Ovary (tissue), 9 donors: ENCODE results near the gene TPD52L2. TPM values are rescaled to one million over a fixed set of nuclear protein-coding genes. Genes with fewer than 3 reads are reported as not detected.

Experiments used
- DNase-seq, 5 donors: peaks; one replicate each; pipeline ENCODE4 v3.0.0-alpha.2; 2019 to 2020
- H3K27ac ChIP-seq, 2 donors: fragments of 200-600 bp; one replicate each; pipeline versions ENCODE4 v1.5.1 to v1.8.0; 2019 to 2022
- H3K27me3 ChIP-seq: fragments of 200-600 bp; one replicate; pipeline ENCODE4 v1.8.0; 2022
- H3K36me3 ChIP-seq: fragments of 200-600 bp; sonication (generic); one replicate; pipeline ENCODE4 v1.5.1; 2019
- H3K4me1 ChIP-seq: one replicate; pipeline ENCODE4 v1.8.1; 2013; ENCODE audit warnings: mild to moderate bottlenecking, moderate library complexity; ENCODE audit not compliant: insufficient read depth
- H3K4me3 ChIP-seq: fragments of 200-600 bp; sonication (generic); one replicate; pipeline ENCODE4 v1.5.1; 2017
- H3K9me3 ChIP-seq, 2 donors: fragments of 200-600 bp in 1 of 2; sonication (generic) in 1 of 2; one replicate each; pipeline versions ENCODE4 v1.5.1 to v1.8.1; 2013 to 2019; ENCODE audit warnings: mild to moderate bottlenecking in 1 of 2, moderate library complexity in 1 of 2
- EP300 ChIP-seq: sonication (generic); formaldehyde crosslinking; IDR thresholded peaks from one replicate; pipeline ENCODE4 v1.6.1; 2017; ENCODE audit warnings: antibody characterized with exemption
- POLR2A ChIP-seq: fragments of 450-650 bp; IDR thresholded peaks from one replicate; pipeline ENCODE4 v1.6.1; 2017; ENCODE audit warnings: antibody characterized with exemption, mild to moderate bottlenecking, moderate library complexity
- WGBS, 3 donors: extraction: QIAGEN DNeasy Blood & Tissue Kit in 1 of 3; methylation state at CpG; one replicate each; pipeline versions ENCODE4 v1.1.5 to v1.1.7; 2013 to 2017; 5-methylcytosine and 5-hydroxymethylcytosine counted together
- intact Hi-C, 4 donors: fragments of 100-400 bp; cut with DNase I; formaldehyde crosslinking; loops; one replicate each; pipeline versions ENCODE4 v1.11.0 to v1.15.1; 2022 to 2023
- microRNA counts: library from miRNA; unstranded; fragments of <30 nt; microRNA quantifications from one replicate; lab custom pipeline; 2016
- microRNA-seq, 3 donors: library from miRNA; unstranded; fragments of <30 nt; microRNA quantifications; one replicate each; pipeline versions ENCODE4 to v1.2.0, GENCODE V29; 2019 to 2020
- polyA plus RNA-seq, 2 donors: library from polyadenylated mRNA; stranded (reverse); fragments of 200-250 nt in 1 of 2; fragments of 350-450 nt in 1 of 2; fragmentation: Illumina TruSeq in 1 of 2; extraction: RNeasy Lipid Tissue Mini Kit (QIAGEN cat#74804) in 1 of 2; gene quantifications; one replicate each; pipeline ENCODE4 v1.2.3, GENCODE V29; 2013 to 2014
- small RNA-seq: library from RNA; depleted of rRNA; stranded (forward); fragments of <200 nt; gene quantifications from one replicate; pipeline ENCODE3, GENCODE V24; 2016
- total RNA-seq, 7 donors: library from RNA; depleted of rRNA in 2 of 7; stranded (reverse); fragments of >200 nt in 2 of 7; fragmentation: NEBNext Ultra II Directional in 3 of 7; extraction: Animal tissue kit (Norgen Biotek cat#: 25700) in 3 of 7; gene quantifications; one replicate each; pipeline versions ENCODE4 v1.1.0 to v1.2.4, GENCODE V29; 2016 to 2023
- TF ChIP-seq, protein P1 (sequence below), 3 donors: fragments of 450-650 bp in 2 of 3; fragments of 200-600 bp in 1 of 3; IDR thresholded peaks; one replicate each; pipeline versions ENCODE4 v1.5.1 to v1.8.0; 2016 to 2022; ENCODE audit warnings: antibody characterized with exemption in 3 of 3, mild to moderate bottlenecking in 1 of 3
- donor health status: DM: no; HTN: no; CAD: no; lungs with moderate emphysema.
- donor health status: DM: no; HTN: no; CAD: no.
- donor health status: Bipolar disorder and iron deficiency.
- donor health status: DM: yes; HTN: yes; CAD: no.
- donor health status: DM: no; HTN: no; CAD: no.
- donor health status: DM: yes; HTN: yes; CAD: no.

TPD52L2 gene
- total and polyA plus RNA-seq, 9 donors = 51.5 to 78.9 (median 70.4) TPM

DNA sequence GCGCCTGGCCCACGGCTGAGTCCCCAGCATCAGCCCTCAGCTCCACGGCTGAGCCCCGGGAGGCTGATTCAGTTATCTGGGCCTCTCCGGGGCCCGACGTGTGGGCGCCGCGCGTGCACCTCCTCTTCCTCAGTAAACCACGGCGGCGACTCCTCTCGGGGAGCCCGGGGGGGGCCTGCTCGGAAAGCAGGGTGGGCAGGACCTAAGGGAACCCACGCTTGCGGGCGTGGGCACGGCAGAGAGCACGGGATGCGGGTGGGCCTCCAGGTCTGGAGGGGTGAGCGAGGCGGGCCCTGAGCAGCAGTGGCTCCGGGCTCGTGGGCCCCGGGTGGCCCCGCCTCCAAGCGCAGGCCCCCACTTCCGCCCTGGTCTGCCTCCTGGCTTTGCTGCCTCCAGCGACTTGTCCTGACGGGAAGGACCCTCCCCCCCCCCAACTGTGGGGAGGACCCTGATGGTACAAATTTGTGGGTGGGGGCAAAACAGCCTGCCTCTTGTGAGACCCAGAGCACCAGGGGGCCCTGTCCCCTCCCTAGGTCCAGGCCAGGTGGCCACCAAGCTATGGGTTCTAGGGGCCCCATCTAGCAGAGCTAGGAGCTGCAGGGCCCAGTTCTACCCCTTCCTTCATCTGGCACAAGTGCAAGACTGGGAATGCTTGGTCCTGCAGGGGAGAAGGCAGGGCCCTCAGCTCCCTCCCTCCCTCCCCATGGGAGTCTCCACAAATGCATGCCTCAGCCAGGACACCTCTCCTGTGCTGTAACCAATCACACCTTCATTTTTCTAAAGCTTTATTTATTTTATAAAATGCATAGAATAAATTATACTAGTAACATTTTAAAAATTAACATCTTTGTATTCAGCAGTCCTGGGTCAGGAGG, 74.2 kb downstream of the TPD52L2 start:
- DNase-seq = no peak
- H3K36me3 ChIP-seq = no peaks in the 10 kb centered on the region
- H3K4me3 ChIP-seq = no peak overlapping the region
- H3K9me3 ChIP-seq = no peaks in the 10 kb centered on the region
- TF ChIP-seq POLR2A = no peak
- TF ChIP-seq EP300 = no peak
- TF ChIP-seq, protein P1, sequence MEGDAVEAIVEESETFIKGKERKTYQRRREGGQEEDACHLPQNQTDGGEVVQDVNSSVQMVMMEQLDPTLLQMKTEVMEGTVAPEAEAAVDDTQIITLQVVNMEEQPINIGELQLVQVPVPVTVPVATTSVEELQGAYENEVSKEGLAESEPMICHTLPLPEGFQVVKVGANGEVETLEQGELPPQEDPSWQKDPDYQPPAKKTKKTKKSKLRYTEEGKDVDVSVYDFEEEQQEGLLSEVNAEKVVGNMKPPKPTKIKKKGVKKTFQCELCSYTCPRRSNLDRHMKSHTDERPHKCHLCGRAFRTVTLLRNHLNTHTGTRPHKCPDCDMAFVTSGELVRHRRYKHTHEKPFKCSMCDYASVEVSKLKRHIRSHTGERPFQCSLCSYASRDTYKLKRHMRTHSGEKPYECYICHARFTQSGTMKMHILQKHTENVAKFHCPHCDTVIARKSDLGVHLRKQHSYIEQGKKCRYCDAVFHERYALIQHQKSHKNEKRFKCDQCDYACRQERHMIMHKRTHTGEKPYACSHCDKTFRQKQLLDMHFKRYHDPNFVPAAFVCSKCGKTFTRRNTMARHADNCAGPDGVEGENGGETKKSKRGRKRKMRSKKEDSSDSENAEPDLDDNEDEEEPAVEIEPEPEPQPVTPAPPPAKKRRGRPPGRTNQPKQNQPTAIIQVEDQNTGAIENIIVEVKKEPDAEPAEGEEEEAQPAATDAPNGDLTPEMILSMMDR (IDR thresholded peaks at IDR 0.05) = no peak
- intact Hi-C loops = no loop called here
- no peak overlapping the region for H3K27ac ChIP-seq
- H3K27me3 ChIP-seq = no peaks in the 10 kb centered on the region
- no peaks in the 10 kb centered on the region for H3K4me1 ChIP-seq
- WGBS, 3 donors = 82 to 83% (median 82%) methylated on average over 26 to 33 of the region's 33 CpGs

DNA sequence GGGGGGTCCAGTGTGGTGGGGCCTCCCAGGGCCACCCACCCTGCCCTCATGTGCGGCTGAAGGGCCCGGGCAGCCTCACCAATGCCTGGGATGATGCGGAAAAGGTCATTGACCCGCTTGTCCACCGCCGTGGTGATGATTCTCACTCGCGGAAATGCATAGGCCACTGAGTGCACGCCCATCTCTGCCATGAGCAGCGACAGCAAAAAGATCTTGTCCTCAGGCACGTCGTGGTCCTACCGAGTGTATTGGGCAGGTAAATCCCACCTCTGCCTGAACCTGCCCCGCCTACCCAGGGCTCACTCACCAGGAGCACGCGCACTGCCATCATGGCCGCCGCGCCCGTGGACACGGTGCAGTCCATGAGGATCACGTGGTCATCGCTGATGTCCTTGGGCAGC, 75.0 kb downstream of the TPD52L2 start:
- TF ChIP-seq POLR2A (no peak), EP300 (no peak)
- TF ChIP-seq, protein P1 (IDR thresholded peaks at IDR 0.05) = no peak
- no peak overlapping the region for H3K4me3 ChIP-seq
- no peaks in the 10 kb centered on the region for H3K9me3 ChIP-seq
- H3K4me1 ChIP-seq = no peaks in the 10 kb centered on the region
- no peak overlapping the region for H3K27ac ChIP-seq
- DNase-seq = no peak
- intact Hi-C loops = no loop called here
- no peaks in the 10 kb centered on the region for H3K27me3 ChIP-seq
- 84 to 88% (median 85%) methylated on average over 23 of the region's 23 CpGs for WGBS, 3 donors
- no peaks in the 10 kb centered on the region for H3K36me3 ChIP-seq

DNA sequence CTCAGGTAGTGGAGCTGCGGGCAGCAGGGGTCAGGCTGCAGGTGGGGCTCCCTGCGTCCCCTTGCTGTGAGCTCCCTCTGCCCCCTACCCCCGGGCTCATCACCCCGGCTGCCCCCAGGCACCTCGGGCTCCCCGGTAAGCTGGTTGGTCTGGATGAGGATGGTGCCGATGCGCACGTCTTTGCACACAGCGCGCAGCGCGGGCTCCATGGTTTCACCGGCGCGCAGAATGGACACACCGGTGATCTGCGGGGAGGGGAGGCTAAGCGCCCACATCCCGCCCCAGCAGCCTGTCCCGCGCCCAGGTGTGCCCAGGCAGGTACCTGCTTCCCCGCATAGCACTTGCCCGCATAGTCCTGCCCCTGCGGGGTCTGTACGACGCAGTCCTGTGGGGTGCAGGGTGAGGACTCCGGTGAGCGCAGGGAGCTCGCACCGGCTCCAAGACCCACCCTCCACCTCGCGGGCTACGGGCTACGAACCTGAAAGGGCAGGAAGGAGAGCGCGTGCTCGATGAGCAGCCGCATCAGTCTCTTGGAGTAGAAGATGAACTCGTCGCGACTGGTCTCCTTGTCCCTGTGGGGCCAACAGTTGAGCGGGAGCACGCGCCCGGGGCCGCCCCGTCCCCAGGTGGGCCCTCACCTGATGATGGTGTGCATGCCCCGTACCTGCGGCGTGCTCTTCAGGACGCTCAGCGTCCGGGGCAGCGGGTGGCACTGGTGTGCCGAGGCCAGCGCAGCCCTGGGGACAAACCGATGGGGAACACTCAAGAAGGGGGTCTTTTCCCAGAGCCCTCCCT, 75.6 kb downstream of the TPD52L2 start:
- Histone ChIP-seq H3K27me3 (no peaks in the 10 kb centered on the region), H3K4me1 (no peaks in the 10 kb centered on the region), H3K27ac (no peak overlapping the region), H3K4me3 (no peak overlapping the region), H3K36me3 (no peaks in the 10 kb centered on the region), H3K9me3 (no peaks in the 10 kb centered on the region)
- peak in 1 of 5 donors; percentile 27 for DNase-seq
- TF ChIP-seq POLR2A = no peak
- TF ChIP-seq EP300 = no peak
- TF ChIP-seq, protein P1 (IDR thresholded peaks at IDR 0.05) = no peak
- 90 to 93% (median 91%) methylated on average over 54 to 58 of the region's 58 CpGs for WGBS, 3 donors
- intact Hi-C loops = no loop called here

MicroRNAs encoded within 50 kb of the gene (microRNA counts, 767-probe panel; counts per million panel counts)
- 530 counts per million, percentile 78 among the panel's probes with 10 or more counts for microRNA hsa-miR-1914-5p (lab: Ali Mortazavi, UCI)
- microRNA hsa-miR-941 (lab: Ali Mortazavi, UCI) = 530 counts per million, percentile 78 among the panel's probes with 10 or more counts

Small RNA genes lying within 50 kb of the gene (microRNA-seq; reads per million reads assigned to microRNA genes)
- 0 reads per million in 3 donors for gene MIR1914
- gene MIR941-1 = 0 reads per million in 3 donors
- gene MIR941-2 = 0 reads per million in 3 donors
- 0 reads per million in 3 donors for gene MIR941-3
- 0 reads per million in 3 donors for gene MIR941-4
- gene MIR941-5 = 0 reads per million in 3 donors

Small RNA genes lying within 50 kb of the gene (small RNA-seq; reads per million reads assigned to genes)
- gene MIR941-2 (not detected), gene MIR941-4 (not detected), gene MIR941-5 (not detected), gene RNU1-134P (not detected)

Other genes with a start within 250 kb of the TPD52L2 start
- 10 to 100 TPM in 3 of 7 donors, 1 to 10 TPM in 4; 9.1 to 14.7 (median 9.7) TPM for gene GMEB2, start 238.2 kb upstream of the TPD52L2 start, total RNA-seq
- 1 to 10 TPM; 4.1 to 8.6 TPM for gene GMEB2, start 238.2 kb upstream of the TPD52L2 start, polyA plus RNA-seq
- 10 to 100 TPM; 17.3 to 91.1 (median 58.7) TPM for gene STMN3, start 211.8 kb upstream of the TPD52L2 start, total RNA-seq
- gene STMN3, start 211.8 kb upstream of the TPD52L2 start, polyA plus RNA-seq = 10 to 100 TPM in 1 of 2 donors, 1 to 10 TPM in 1; 7.4 to 62.1 TPM
- gene RTEL1, start 207.0 kb upstream of the TPD52L2 start, total RNA-seq = 10 to 100 TPM; 17.0 to 44.2 (median 24.1) TPM
- gene RTEL1, start 207.0 kb upstream of the TPD52L2 start, polyA plus RNA-seq = 10 to 100 TPM in 1 of 2 donors, 1 to 10 TPM in 1; 6.2 to 11.9 TPM
- 1 to 10 TPM; 2.0 to 6.4 (median 4.1) TPM for gene TNFRSF6B, start 168.6 kb upstream of the TPD52L2 start, total RNA-seq
- 1 to 10 TPM in 1 of 2 donors, not detected in 1; 7.0 TPM for gene TNFRSF6B, start 168.6 kb upstream of the TPD52L2 start, polyA plus RNA-seq
- 10 to 100 TPM; 25.6 to 59.5 (median 47.4) TPM for gene ARFRP1, start 157.3 kb upstream of the TPD52L2 start, total RNA-seq
- gene ARFRP1, start 157.3 kb upstream of the TPD52L2 start, polyA plus RNA-seq = 10 to 100 TPM; 15.3 to 38.5 TPM
- gene ZGPAT, start 157.2 kb upstream of the TPD52L2 start, total RNA-seq = 10 to 100 TPM; 14.0 to 25.6 (median 18.9) TPM
- gene ZGPAT, start 157.2 kb upstream of the TPD52L2 start, polyA plus RNA-seq = 10 to 100 TPM in 1 of 2 donors, 1 to 10 TPM in 1; 1.7 to 26.4 TPM
- 10 to 100 TPM in 4 of 7 donors, 1 to 10 TPM in 3; 7.5 to 21.6 (median 13.7) TPM for gene LIME1, start 128.6 kb upstream of the TPD52L2 start, total RNA-seq
- gene LIME1, start 128.6 kb upstream of the TPD52L2 start, polyA plus RNA-seq = 10 to 100 TPM in 1 of 2 donors, under 1 TPM in 1; 0.15 to 15.6 TPM
- 100 to 1,000 TPM in 5 of 7 donors, 10 to 100 TPM in 2; 20.6 to 199 (median 104) TPM for gene SLC2A4RG, start 125.5 kb upstream of the TPD52L2 start, total RNA-seq
- gene SLC2A4RG, start 125.5 kb upstream of the TPD52L2 start, polyA plus RNA-seq = 10 to 100 TPM in 1 of 2 donors, 1 to 10 TPM in 1; 2.2 to 66.7 TPM
- gene ZBTB46, start 34.0 kb upstream of the TPD52L2 start, total RNA-seq = 10 to 100 TPM; 11.4 to 55.1 (median 35.2) TPM
- gene ZBTB46, start 34.0 kb upstream of the TPD52L2 start, polyA plus RNA-seq = 10 to 100 TPM in 1 of 2 donors, 1 to 10 TPM in 1; 4.1 to 12.2 TPM
- not detected for gene ABHD16B, start 3.8 kb upstream of the TPD52L2 start, total RNA-seq
- gene ABHD16B, start 3.8 kb upstream of the TPD52L2 start, polyA plus RNA-seq = under 1 TPM in 1 of 2 donors, not detected in 1; 0.57 TPM
- 10 to 100 TPM; 12.4 to 32.8 (median 26.5) TPM for gene DNAJC5, start 29.9 kb downstream of the TPD52L2 start, total RNA-seq
- 10 to 100 TPM; 11.1 to 12.3 TPM for gene DNAJC5, start 29.9 kb downstream of the TPD52L2 start, polyA plus RNA-seq
- 10 to 100 TPM; 32.0 to 58.6 (median 47.0) TPM for gene UCKL1, start 91.1 kb downstream of the TPD52L2 start, total RNA-seq
- gene UCKL1, start 91.1 kb downstream of the TPD52L2 start, polyA plus RNA-seq = 10 to 100 TPM in 1 of 2 donors, 1 to 10 TPM in 1; 6.6 to 54.4 TPM
- 10 to 100 TPM in 5 of 7 donors, 1 to 10 TPM in 2; 6.3 to 24.7 (median 22.3) TPM for gene ZNF512B, start 104.7 kb downstream of the TPD52L2 start, total RNA-seq
- 10 to 100 TPM in 1 of 2 donors, 1 to 10 TPM in 1; 2.5 to 14.0 TPM for gene ZNF512B, start 104.7 kb downstream of the TPD52L2 start, polyA plus RNA-seq
- 1 to 10 TPM in 2 of 7 donors, under 1 TPM in 5; 0.20 to 3.1 (median 0.65) TPM for gene SAMD10, start 114.4 kb downstream of the TPD52L2 start, total RNA-seq
- gene SAMD10, start 114.4 kb downstream of the TPD52L2 start, polyA plus RNA-seq = under 1 TPM; 0.27 to 0.50 TPM
- gene PRPF6, start 115.9 kb downstream of the TPD52L2 start, total RNA-seq = 10 to 100 TPM; 46.5 to 84.9 (median 73.4) TPM
- 10 to 100 TPM; 60.0 to 61.6 TPM for gene PRPF6, start 115.9 kb downstream of the TPD52L2 start, polyA plus RNA-seq
- gene C20orf204, start 170.9 kb downstream of the TPD52L2 start, total RNA-seq = 1 to 10 TPM in 6 of 7 donors, under 1 TPM in 1; 0.60 to 2.8 (median 1.8) TPM
- under 1 TPM; 0.20 to 0.61 TPM for gene C20orf204, start 170.9 kb downstream of the TPD52L2 start, polyA plus RNA-seq
- 10 to 100 TPM in 5 of 7 donors, 1 to 10 TPM in 2; 2.0 to 63.8 (median 13.1) TPM for gene SOX18, start 184.4 kb downstream of the TPD52L2 start, total RNA-seq
- gene SOX18, start 184.4 kb downstream of the TPD52L2 start, polyA plus RNA-seq = 10 to 100 TPM in 1 of 2 donors, 1 to 10 TPM in 1; 2.7 to 12.0 TPM
- gene TCEA2, start 197.9 kb downstream of the TPD52L2 start, total RNA-seq = 10 to 100 TPM; 41.0 to 93.5 (median 71.9) TPM
- 10 to 100 TPM; 20.0 to 78.4 TPM for gene TCEA2, start 197.9 kb downstream of the TPD52L2 start, polyA plus RNA-seq
- 1 to 10 TPM; 3.3 to 7.6 (median 4.6) TPM for gene RGS19, start 214.2 kb downstream of the TPD52L2 start, total RNA-seq
- 1 to 10 TPM; 2.1 to 4.5 TPM for gene RGS19, start 214.2 kb downstream of the TPD52L2 start, polyA plus RNA-seq
- gene OPRL1, start 214.8 kb downstream of the TPD52L2 start, total RNA-seq = under 1 TPM; 0.12 to 0.80 (median 0.43) TPM
- gene OPRL1, start 214.8 kb downstream of the TPD52L2 start, polyA plus RNA-seq = under 1 TPM; 0.25 to 0.62 TPM
- 10 to 100 TPM in 1 of 7 donors, not detected in 6; 10.5 TPM for gene LKAAEAR1, start 219.1 kb downstream of the TPD52L2 start, total RNA-seq
- not detected for gene LKAAEAR1, start 219.1 kb downstream of the TPD52L2 start, polyA plus RNA-seq
- gene NPBWR2, start 242.3 kb downstream of the TPD52L2 start, total RNA-seq = not detected
- not detected for gene NPBWR2, start 242.3 kb downstream of the TPD52L2 start, polyA plus RNA-seq